Measurements from ENCODE around the gene GSTCD. TPM values are rescaled to one million over a fixed set of nuclear protein-coding genes. Genes with fewer than 3 reads are reported as not detected.
"Not testable (repeated sequence)": the region's sequence is repeated elsewhere in the genome, so short reads cannot be mapped to it uniquely, and the experiment has no call there.

Gene GSTCD, protein sequence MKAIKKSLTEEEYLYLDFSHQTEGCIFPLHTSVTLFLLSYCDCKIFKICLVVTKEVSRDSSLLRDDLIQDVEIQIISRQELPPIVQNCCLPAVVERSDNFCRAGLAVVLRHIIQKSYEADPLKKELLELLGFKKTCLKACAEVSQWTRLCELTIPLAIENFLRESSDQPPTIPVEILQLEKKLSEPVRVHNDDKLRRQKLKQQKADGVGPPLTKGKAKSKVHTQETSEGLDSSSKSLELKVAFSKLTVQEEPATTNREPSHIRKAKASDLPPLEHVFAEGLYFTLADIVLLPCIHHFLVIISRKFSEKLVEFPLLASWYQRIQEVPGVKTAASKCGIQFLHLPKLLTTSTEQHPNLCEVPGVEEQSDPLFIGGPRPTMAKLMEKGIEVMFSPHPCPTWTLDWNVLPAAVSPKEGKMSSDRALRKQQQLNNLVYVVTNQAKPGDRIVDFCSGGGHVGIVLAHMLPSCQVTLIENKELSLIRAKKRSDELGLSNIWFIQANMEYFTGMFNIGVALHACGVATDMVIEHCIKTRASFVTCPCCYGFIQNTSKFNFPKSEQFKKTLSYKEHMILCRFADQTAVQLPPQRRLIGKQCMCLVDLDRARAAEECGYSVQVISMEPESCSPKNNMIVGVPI
- total RNA-seq = 30.2 TPM

GRCh38 chr4:105708181-105709080 lies at the start of gene GSTCD, which contains the start of gene INTS12:
TSS of gene GSTCD (plus strand) at chr4:105708784. CDS start at chr4:105717614, 8,830 bp downstream.
TSS of gene INTS12 (minus strand) at chr4:105708689. CDS start at chr4:105700005, 8,684 bp downstream.
- no peak for FAIRE-seq

DNA sequence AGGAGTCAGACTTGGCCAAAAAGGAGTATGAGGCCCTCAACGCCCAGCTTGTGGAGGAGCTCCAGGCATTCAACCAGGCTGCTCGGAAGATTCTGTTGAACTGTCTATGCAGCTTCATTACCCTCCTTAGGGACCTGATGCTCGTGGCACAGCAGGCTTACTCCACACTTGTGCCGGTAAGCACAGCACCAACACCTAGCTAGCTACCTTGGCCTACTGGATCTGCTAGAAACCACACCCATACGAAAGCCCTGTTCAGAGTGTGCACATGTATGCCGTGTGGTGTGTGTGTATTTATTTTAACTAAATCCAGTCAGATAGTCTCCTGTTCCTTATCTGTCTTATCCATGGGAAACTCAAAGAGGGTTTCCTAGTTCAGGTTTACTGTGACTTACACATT lies 49.4 kb upstream of the GSTCD start:
- DNase-seq (ENCODE audit: low spot score in 2 of 2) (no peak), FAIRE-seq (no peak)

More at GRCh38 chr4:105708181-105709080, at the start of gene GSTCD, which contains the start of gene INTS12:
- DNase-seq (ENCODE audit: low spot score in 2 of 2) = peak; percentile 79 to 85

DNA sequence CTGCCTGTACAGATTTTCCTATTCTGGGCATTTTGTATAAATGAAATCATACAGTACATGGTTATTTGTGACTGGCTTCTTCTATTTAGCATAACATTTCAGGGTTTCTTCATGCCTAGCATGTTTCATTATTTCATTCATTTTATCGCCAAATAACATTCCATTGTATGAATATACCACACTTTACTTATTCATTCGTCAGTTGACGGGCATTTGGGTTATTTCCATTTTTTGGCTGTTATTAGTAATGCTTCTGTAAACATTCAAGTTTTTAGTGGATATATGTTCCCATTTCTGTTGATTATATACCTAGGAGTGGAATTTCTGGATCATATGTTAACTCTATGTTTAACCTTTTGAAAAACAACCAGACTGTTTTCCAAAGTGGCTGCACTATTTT lies 47.6 kb upstream of the GSTCD start:
- FAIRE-seq (no peak), DNase-seq (ENCODE audit: low spot score in 2 of 2) (no peak)

DNA sequence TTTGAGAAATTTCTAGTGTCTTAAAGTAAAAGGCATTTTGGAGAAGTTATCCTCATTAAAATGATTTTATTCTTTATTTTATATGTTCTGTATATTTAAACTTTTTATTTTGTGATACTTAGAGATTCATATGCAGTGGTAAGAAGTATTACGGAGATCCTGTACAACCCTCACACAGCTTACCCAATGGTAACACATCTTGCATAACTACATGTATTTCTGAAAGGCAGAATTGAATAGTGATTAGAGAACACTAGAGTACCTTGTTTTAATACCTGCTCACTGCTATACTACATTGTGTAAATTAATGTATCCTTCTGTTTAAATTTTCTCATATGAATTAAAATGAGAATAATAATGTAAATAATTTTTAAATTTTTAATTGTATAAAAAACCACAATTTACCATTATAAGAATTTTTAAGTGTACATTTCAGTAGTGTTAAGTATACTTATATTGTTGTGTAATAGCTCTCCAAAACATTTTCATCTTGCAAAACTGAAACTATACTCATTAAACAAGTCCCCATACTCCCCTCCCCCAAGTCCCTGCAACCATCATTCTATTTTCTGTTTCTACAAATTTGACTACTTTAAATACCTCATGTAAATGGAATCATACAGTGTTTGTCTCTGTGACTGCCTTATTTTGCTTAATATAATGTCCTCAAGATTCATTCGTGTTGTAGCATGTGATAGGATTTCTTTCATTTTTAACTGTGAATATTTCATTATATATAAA lies 45.5 kb upstream of the GSTCD start:
- FAIRE-seq (no peak), DNase-seq (ENCODE audit: low spot score in 2 of 2) (no peak)

GRCh38 chr4:105666693-105667092 lies 41.9 kb upstream of the GSTCD start:
- DNase-seq (ENCODE audit: low spot score in 2 of 2) (no peak), FAIRE-seq (no peak)

- no peak for DNase-seq (ENCODE audit: low spot score in 2 of 2)
- no peak for FAIRE-seq
These were observed 37.9 kb upstream of the GSTCD start for GRCh38 chr4:105670684-105671083.

- DNase-seq (ENCODE audit: low spot score in 2 of 2) (no peak), FAIRE-seq (no peak)
These were observed 37.3 kb upstream of the GSTCD start for GRCh38 chr4:105671301-105671700.

- FAIRE-seq (no peak), DNase-seq (ENCODE audit: low spot score in 2 of 2) (no peak)
These were observed 34.6 kb upstream of the GSTCD start for GRCh38 chr4:105674011-105674410.

DNA sequence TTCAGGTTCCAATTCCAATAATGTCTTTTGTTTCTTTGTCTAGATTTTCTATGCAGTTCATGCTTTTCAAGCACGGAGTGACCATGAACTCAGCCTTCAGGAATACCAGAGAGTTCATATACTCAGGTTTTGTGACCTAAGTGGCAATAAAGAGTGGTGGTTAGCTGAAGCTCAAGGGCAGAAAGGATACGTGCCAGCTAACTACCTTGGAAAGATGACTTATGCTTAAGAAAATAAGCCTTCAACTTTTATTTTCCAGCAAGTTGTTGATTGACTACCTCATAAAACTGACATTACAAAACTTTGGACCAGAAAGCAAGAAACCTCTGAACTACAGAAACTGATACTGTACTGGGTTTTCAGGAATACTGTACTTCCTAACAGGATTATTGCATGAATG lies 30.9 kb upstream of the GSTCD start:
- no peak for FAIRE-seq
- no peak for DNase-seq (ENCODE audit: low spot score in 2 of 2)

DNA sequence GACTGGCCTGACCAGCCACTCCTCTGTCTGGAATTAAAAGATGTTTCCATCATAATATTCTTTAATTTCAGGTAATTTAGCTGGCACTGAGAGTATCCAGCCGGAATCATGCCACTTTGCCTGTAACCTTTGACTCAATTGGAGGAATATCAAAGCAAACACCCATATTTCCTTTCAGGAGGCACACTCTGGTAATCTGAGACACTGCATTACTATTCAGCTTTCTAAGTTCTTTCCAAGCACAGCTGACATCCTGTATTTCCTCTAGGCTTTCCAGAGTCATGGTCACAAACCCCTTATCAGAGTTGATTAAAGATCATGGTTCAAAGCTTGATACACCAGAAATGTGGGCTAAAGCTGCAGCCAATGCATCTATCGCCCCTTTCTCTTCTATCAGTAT lies 29.4 kb upstream of the GSTCD start:
- FAIRE-seq = no peak
- DNase-seq (ENCODE audit: low spot score in 2 of 2) = no peak

GRCh38 chr4:105683038-105683437 lies 25.5 kb upstream of the GSTCD start:
- no peak for DNase-seq (ENCODE audit: low spot score in 2 of 2)
- FAIRE-seq = no peak

- DNase-seq (ENCODE audit: low spot score in 2 of 2) (no peak), FAIRE-seq (peak; percentile 39)
These were observed 22.0 kb upstream of the GSTCD start for GRCh38 chr4:105686571-105686970.

DNA sequence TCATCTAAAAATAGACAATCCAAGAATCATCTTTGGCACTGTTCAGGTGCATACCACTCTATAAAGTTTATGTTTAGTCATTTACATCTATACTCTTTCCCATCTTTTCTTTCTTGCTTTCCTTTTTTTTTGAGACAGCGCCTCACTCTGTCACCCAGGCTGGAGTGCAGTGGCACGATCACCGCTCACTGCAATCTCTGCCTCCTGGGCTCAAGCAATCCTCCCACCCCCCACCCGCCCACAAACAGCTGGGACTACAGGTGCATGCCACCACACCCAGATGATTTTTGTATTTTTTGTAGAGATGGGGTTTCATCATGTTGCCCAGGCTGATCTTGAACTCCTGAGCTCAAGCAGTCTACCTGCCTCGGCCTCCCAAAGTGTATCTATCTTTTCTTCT lies 13.8 kb upstream of the GSTCD start:
- FAIRE-seq; DNase-seq (ENCODE audit: low spot score in 2 of 2): not testable (repeated sequence)

- FAIRE-seq; DNase-seq (ENCODE audit: low spot score in 2 of 2): not testable (repeated sequence)
These were observed 12.8 kb upstream of the GSTCD start for GRCh38 chr4:105695832-105696231.

DNA sequence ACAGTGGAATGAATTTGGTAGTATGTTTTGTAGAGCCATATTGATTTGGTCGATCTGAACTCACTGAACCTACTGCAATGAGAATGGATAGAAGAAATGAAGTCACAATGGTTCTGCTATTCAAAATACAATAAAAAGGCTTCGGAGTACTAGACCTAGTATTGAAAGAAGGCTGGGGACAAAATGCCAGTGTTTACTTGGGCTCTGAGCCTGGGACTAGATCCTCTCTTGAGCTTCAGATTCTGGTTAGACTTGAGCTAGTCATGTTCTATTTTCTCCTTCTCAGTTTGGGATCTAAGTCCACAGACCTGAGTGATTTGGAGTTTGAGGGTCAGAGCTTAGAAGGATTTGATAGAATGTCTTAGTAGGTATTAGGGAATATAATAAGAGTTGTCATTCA lies 10.0 kb upstream of the GSTCD start:
- FAIRE-seq = no peak
- no peak for DNase-seq (ENCODE audit: low spot score in 2 of 2)

GRCh38 chr4:105707782-105708180 lies 803 bp upstream of the GSTCD start:
- no peak for FAIRE-seq
- DNase-seq (ENCODE audit: low spot score in 2 of 2) = no peak

- no peak for FAIRE-seq
These were observed 482 bp downstream of the GSTCD start for GRCh38 chr4:105709081-105709450.

GRCh38 chr4:105710012-105710600 lies 1.5 kb downstream of the GSTCD start:
- FAIRE-seq (no peak), DNase-seq (ENCODE audit: low spot score in 2 of 2) (no peak)

More at GRCh38 chr4:105709081-105709450, 482 bp downstream of the GSTCD start:
- peak in 1 of 2 donors; percentile 6 for DNase-seq (ENCODE audit: low spot score in 2 of 2)

GRCh38 chr4:105710678-105711077 lies 2.1 kb downstream of the GSTCD start:
- DNase-seq (ENCODE audit: low spot score in 2 of 2) = no peak
- no peak for FAIRE-seq

GRCh38 chr4:105712766-105713165 lies 4.2 kb downstream of the GSTCD start:
- FAIRE-seq (no peak), DNase-seq (ENCODE audit: low spot score in 2 of 2) (no peak)

Measured in frontal cortex (tissue), 4 donors.